Measurements from ENCODE around the gene IL17RC.
"Not testable (repeated sequence)": the region's sequence is repeated elsewhere in the genome, so short reads cannot be mapped to it uniquely, and the experiment has no call there.

The IL17RC gene

GRCh38 chr3:9916734-9917680 is at the start of gene IL17RC:
Gene IL17RC, plus strand, starts transcription at chr3:9917098. Its CDS starts 218 bp downstream, at chr3:9917316.
- DNase-seq: no peak

- DNase-seq: no peak
Measured at GRCh38 chr3:9867106-9867505, 49.8 kb upstream of the IL17RC start.

GRCh38 chr3:9869955-9870354 is 46.9 kb upstream of the IL17RC start:
- no peak for DNase-seq

- DNase-seq: no peak
Measured at GRCh38 chr3:9870978-9871377, 45.9 kb upstream of the IL17RC start.

- not testable (repeated sequence) for DNase-seq
Measured at GRCh38 chr3:9872067-9872466, 44.8 kb upstream of the IL17RC start.

GRCh38 chr3:9875448-9875847 is 41.5 kb upstream of the IL17RC start:
- no peak for DNase-seq

- DNase-seq: not testable (repeated sequence)
Measured at GRCh38 chr3:9876255-9876654, 40.6 kb upstream of the IL17RC start.

GRCh38 chr3:9876991-9877390 is 39.9 kb upstream of the IL17RC start:
- DNase-seq: no peak

GRCh38 chr3:9878700-9879099 is 38.2 kb upstream of the IL17RC start:
- no peak for DNase-seq

GRCh38 chr3:9879830-9880549 is 36.9 kb upstream of the IL17RC start, which contains the start of gene CIDEC:
Gene CIDEC, minus strand, starts transcription at chr3:9880253. Its CDS starts 1,767 bp downstream, at chr3:9878486.
- DNase-seq: no peak

GRCh38 chr3:9881441-9881840 is 35.5 kb upstream of the IL17RC start:
- DNase-seq: no peak

- no peak for DNase-seq
Measured at GRCh38 chr3:9883706-9884554, 33.0 kb upstream of the IL17RC start.

GRCh38 chr3:9884555-9885165 is 32.2 kb upstream of the IL17RC start:
- no peak for DNase-seq

GRCh38 chr3:9886328-9886727 is 30.6 kb upstream of the IL17RC start:
- DNase-seq: no peak

GRCh38 chr3:9887480-9887879 is 29.4 kb upstream of the IL17RC start:
- no peak for DNase-seq

GRCh38 chr3:9888540-9888939 is 28.4 kb upstream of the IL17RC start:
- no peak for DNase-seq

- no peak for DNase-seq
Measured at GRCh38 chr3:9889405-9889804, 27.5 kb upstream of the IL17RC start.

GRCh38 chr3:9890249-9891071 is 26.4 kb upstream of the IL17RC start, which contains the start of gene JAGN1:
Gene JAGN1, plus strand, starts transcription at chr3:9890610. Its CDS starts 113 bp downstream, at chr3:9890723.
- peak; percentile 91 for DNase-seq

GRCh38 chr3:9891072-9891622 is 25.8 kb upstream of the IL17RC start:
- DNase-seq: no peak

- DNase-seq: no peak
Measured at GRCh38 chr3:9893739-9894138, 23.2 kb upstream of the IL17RC start.

GRCh38 chr3:9895715-9896114 is 21.2 kb upstream of the IL17RC start:
- DNase-seq: not testable (repeated sequence)
